Femur (tissue), 1 donor: ENCODE results near the gene FAR2.
"Not testable (repeated sequence)": the region's sequence is repeated elsewhere in the genome, so short reads cannot be mapped to it uniquely, and the experiment has no call there.

ENCODE experiments used
- DNase-seq: peaks from one replicate; pipeline ENCODE4 v3.0.0-alpha.2; 2017

Gene FAR2

DNA sequence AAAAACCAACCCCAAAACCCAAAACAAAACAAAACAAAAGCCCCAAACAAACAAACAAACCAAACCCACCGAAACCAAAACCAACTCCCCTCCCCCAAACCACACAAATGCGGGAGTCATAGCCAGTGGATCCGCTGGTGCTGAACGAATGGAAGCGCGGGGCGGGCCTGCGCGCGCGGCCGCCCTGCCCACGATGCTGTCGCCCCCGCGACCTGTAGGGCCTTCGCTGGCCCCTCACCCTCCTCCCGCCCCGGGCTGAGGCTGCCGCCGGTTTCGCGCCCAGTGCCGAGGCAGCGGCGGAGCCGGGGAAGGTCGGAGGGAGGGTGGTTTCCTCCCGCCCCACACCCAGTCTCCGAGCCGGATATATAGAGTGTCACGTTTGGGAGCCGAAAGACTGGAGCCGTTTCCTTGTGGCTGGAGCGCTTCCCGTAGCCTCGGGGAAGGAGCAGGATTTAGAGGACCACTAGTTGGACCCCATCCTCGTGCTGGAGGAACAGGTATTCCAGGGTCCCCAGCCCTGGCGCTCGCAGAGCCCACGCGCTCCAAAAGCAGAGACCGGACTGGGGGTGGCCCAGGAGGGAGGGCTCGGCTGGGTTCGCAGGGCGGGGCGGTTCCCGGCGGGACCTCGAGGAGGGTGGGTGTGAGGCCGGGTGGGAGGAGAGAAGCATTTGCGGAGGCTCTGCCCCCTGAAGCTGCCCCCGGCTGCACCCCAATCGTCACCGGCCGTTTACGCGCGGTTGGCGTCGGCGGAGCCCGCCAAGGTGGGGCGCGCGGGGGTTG lies at the start of gene FAR2:
TSS of gene FAR2 (plus strand) at position 368 of the 780 bp plus-strand sequence. CDS start 121,172 bp downstream, outside the sequence.
- peak; percentile 78 for DNase-seq

DNA sequence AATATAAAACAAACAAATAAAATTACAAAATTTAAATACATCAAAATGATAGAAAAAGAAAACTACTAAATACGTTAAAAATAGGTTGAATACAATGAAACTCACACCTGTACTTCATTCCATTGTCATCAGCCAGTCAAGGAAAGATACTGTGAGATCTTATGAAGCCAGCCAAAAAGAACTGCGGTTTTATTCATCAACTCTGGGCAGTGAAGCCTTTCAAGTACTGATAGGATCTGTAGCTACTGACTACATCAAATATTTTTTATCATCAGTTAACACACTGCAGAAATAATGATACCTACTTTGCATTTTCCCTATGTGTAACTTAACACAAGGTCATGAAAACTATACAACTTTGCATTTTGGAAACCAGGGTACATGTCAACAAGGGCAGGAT lies 46.3 kb upstream of the FAR2 start:
- DNase-seq, result no peak

DNA sequence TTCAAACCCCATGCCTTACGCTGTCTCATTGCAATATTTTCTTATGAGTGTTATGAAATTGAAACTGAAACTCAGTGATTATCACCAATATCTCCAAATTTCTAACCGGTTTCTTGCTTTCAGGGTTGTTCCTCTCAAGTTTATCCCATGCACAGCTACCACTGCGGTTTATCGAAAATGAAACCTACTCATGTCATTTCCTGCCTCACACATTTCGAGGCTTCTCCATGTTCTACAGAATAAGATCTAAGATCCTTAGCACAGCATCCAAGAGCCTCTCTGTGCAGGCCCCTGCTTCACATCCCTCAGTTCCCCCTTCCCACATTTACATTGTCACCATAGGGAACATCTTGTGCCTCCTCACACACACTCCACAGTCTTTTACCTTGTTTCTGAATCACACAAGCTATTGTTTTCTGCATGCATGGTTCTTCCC lies 45.5 kb upstream of the FAR2 start:
- no peak for DNase-seq

DNA sequence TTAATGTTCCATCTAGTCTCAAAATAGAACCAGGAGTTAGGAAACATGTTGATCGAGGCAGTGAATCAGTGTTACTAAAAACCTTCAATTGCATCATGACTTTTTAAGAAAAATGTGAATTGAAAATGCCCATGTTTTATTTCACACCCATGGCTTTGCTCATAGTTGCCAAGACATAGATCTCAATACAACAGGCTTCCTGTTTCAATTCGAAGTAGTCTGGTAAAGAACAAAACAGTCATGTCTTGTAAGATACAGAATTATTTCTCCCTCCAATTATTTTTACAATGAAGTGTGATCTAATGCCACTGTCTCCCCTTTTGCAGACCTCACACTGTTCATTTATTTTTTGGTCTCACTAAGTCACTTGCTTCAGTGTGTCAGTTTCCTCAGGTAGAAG lies 44.6 kb upstream of the FAR2 start:
- DNase-seq, result no peak

DNA sequence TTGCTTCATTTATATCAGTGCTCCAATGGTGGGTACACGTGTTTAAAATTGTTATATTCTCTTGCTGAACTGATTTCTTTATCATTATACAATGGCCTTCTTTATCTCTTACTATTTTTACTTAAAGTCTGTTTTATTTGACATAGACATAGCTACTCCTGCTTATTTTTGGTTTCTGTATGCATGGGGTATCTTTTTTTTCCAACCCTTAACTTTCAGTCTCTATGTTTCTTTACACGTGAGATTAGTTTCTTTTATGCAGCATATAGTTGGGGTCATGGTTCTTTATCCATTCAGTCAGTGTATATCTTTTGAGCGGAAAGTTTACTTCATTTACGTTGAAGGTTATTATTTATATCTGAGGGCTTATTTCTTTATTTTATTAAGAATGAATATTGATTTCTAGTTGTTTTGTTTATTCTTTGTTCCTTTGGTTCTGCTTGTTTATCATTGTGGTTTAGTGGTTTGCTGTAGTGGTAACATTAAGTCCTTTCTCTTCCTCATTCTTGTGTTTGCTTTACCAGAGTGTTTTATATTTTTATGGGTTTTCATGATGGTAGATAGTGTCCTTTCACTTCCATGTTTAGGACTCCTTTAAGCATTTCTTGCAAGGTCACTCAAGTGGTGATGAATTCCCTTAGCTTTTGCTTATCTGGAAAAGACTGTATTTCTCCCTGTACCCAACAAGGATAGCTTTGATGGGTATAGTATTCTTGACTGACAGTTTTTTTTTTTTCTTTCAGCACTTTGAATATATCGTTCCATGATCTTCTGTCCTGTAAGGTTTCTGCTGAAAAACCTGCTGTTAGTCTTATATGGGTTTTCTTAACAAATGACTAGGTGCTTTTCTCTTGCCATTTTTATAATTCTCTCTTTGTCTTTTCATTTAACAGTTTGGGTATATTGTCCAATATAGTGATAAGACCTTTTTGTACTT lies 38.3 kb upstream of the FAR2 start:
- no peak for DNase-seq

DNA sequence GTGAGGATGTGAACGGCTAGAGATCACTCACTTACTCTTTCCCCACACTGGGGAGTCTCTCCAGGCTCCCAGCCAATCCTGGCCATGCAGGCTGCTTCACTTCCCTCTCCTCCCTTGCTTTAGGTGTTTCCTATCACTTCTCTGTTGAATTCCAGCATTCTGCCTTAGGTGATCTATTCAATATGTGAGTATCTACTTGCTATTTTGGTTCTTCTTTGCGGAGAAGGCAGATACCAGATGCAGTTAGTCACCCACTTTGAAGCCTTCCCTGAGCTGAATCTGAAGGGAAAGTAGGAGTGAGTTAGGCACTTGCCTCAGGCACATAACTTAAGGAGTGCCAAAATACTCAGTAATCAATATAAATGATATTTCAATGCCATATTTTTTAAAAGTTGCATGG lies 36.0 kb upstream of the FAR2 start:
- DNase-seq, result no peak

DNA sequence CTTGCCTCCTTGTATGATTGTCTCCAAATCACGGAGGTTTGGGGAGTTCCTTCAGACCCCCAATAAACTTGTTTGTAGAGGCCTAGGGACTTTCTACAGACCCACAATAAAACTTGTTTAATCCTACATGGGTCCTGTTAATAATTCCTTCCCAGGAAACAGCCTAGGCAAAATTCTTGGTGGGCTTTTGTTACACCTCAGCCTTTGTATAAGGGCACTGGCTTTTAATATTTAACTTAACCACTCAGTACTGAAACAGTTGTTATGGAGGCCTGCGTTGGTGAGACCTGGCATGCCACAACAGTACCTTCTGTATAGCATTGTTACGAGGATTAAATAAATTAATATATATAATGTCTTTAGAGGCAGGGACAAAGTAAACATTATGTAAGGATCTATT lies 32.7 kb upstream of the FAR2 start:
- no peak for DNase-seq

DNA sequence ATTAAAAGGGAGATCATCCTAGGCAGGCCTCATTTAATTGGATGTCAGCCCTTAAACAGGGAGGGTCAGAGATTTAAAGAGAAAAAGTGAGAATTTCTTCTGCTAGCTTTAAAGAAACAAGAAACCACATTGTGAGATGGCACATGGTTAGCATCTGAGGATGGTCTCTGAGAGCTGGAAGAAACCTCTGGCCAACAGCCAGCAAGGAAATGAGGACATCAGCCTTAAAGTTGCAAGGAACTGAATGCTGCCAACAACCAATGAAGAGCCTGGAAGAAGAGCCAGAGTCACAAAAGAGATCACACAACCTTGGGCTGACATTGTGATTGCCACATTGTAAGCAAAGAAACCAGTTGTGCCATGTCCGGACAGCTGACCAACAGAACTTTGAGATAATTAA lies 17.5 kb upstream of the FAR2 start:
- DNase-seq, result peak; percentile 46

DNA sequence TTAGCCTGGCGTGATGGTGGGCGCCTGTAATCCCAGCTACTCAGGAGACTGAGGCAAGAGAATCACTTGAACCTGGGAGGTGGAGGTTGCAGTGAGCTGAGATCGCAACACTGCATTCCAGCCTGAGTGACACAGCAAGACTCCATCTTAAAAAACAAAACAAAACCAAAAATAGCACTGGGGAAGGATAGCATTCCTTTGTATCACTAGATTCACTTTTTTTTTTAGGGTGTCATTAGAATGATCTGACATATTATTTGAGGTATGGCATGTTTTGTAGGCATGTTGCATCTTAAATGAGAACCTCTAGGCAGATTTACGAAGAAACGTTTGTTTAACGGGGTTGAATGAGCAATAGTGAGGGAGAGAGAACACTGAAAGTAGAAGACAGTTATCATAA lies 16.8 kb upstream of the FAR2 start:
- DNase-seq, result no peak

DNA sequence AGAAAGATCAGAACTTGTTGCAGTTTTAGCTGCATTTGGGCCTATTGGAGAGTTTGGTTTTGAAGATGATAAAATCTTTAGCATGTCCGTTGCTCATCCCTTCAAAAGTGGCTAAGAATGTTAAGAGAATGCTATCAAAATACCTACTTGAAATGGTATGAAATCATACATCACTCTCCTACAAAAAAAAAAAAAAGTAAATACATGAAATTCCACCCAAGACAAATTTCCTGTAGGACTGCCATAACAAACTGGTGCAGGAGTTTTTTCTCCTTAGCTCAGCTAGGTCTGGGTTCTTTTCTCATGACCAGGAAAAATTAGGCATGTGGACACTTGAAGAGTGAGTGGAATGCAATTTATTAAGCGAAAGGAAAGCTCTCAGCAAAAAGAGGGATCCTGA lies 15.9 kb upstream of the FAR2 start:
- no peak for DNase-seq

DNA sequence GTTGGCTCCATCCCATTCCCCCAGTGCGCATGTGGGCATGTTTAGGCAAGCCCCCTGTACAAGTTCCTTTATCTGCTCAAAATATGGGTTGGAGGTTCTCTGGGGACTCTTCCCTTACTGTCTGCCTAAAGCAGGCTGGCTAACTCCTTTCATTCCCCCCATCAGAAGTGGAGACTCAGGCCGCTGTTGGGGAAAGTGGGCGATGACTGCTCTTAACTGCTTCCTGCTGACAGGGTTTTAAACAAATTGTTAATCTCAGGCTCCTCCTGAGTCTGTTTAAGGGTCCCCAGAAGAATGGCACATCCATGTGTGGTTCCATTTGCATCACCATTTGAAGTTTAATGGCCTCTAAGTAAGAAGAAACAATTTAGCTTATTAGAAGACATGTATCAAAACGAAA lies 15.4 kb upstream of the FAR2 start:
- DNase-seq, result no peak

DNA sequence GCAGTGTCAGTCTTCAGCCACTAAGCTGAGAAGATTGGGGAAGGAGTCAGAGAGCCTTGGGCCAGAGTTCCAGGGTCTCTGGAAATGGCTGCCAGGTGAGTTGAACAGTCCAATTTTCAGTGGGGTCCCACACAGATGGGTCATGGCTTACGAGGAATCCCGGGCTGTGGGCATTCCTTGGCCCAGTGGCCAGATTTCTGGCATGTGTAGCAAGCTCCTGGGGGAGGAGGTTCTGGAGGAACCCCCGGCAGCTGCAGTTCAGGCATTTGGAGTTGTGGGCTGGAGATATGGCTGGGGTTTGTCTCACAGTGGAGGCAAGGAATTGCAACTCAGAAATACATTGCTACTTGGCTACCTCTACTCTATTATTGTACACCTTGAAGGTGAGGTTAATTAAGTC lies 10.8 kb upstream of the FAR2 start:
- DNase-seq, result not testable (repeated sequence)

DNA sequence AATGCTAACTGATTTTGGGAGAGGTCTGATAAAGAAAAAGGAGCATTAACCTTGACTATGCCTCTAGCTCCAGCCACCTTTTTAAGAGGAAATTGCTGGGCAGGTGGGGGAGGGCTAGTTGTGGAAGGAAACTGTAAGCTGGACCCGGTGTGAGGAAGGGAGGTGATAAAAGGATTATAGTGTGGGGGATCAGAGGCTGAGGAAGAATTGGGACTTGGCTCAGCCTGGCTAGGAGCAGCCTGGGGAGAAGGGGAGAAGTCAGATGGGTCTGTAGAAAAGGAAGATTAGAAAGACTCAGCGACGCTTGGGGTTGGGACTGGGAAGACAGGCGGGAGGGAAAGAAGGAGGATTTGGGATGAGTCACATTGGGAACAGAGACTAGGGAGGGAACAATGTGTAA lies 10.2 kb upstream of the FAR2 start:
- DNase-seq, result not testable (repeated sequence)

DNA sequence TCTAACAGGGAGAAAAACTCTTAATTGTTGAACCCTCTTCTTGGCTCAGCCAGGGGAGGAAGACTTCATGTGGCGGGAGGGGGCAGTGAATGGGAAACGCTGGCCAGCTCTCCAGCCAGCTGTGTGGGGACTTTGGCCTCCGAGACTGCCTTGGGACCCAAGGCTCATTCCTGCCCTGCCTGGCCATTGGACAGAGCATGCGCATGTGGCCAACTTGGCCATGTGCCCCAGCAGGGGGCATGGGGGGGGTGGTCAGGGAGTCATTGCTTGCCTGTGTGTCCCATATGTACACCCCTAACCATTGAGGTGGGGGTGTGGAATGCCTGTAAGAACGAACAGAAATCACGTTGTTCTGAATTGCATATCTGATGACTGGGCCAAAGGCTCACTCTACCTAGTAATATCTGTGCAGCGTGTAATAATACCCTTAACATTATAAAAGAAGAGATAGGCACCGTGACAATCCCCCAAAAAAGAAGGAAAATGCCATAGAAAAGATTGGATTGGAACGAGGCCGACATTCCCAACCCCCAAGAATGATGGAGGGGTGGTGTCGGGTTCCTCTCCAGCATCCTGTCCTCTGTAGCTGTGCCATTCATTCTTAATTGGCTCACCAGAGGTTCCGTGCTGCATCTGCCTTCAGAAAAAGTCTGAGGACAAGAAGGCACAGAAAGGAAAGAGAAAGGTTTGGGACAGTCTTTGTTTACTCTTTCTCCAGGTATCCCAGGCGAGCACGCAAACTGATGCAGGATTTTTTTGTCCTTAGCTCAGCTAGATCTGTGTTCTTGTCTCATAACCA lies 3.5 kb upstream of the FAR2 start:
- DNase-seq, result no peak

DNA sequence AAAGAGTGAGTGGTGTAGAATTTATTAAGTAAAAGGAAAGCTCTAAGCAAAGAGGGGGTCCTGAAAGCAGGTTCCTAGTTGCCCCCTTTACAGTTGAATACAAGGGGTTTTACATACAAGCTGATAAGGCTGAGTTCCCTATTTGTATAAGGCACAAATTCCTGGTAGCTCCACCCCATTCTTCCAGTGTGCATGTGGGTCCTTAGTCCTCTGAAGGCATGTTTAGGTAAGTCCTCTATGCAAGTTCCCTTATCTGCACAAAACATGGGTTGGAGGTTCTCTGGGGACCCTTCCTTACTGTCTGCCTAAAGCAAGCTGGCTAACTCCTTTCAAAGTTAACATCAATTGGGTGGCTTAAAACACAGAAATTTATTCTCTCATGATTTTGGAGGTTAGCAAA lies 2.9 kb upstream of the FAR2 start:
- DNase-seq, result no peak

DNA sequence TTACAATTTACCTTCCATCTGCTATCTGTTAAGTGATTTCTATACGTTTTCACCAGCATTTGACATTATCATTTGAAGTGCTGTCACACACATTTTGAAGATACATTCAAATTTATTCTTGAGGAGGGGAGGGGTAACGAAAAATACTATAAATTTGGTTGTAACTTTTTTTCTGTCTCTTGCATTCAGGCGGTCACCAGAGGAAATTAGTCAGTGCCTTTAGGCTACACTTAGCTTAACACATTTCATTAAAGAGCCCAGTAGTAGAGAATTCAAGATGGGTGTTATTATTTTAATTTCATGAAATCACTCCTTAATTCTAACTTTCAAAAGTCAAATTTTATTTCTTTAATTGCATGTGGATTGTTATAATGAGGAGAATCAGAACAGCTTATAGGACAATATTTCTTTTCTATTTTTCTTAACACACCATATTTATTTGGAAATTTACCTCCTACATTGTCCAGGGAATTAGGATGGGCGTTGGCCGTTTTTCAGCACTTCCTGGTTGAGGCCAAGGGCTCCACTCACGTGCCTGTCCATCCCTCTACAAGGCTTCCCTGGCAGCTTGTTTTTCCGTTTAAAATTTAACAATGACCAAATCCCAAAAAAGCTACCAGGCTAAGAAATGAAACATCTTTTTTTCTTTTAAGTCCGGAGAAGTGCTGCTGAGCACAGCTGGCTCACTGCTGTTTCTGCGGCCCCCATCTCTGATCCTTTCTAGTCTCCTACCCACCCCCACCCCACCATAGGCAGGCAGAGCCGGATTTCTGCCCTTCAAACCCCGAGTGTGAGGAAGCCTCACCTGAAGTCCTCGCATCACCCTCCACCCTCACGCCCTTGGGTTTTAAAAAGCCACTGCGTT lies 1.1 kb upstream of the FAR2 start:
- DNase-seq, result peak; percentile 47

DNA sequence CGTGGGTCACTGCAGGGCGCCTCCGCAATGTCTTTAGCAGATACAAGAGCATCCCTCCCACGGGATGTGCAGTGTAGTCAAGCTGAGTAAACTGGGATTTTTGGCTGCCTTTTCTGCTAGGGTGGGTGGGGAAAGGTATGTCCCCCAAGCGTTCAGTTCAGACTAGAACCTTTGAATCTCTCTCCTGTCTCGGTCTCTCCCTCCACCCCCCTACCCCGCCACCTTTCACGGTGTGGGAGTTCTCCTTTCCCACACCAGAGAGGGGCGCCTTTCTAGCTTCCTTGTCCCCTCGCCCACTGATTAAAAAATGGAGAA lies 525 bp upstream of the FAR2 start:
- DNase-seq, result peak; percentile 37

DNA sequence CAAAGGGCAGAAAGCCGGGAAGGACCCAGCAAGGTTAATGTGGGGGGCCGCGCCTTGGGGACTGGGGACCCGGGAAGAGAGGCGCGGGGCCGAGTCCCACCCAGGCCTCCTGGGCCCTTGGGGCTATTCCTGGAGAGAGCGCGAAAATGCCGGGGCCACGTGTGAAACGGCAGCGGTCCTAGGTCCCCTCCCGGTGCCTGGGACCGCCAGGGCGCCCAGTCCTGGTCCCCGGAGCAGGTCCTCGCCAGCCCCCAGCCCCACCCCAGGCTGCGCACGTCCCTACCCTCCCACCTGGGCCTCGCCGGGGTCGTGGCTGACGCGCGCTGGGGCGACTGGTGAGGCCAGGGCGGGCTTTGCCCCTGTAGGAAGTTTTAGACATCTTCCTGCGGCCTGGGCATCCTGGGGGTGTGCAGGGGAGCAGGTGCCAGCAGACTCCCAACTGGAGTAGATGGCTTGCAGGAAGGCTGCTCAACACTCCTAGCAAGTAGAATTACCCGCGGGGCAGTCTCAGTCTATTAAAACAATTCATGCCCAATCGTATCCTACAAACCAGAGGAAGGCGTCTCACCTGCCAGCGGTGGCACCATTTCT lies 708 bp downstream of the FAR2 start:
- no peak for DNase-seq

DNA sequence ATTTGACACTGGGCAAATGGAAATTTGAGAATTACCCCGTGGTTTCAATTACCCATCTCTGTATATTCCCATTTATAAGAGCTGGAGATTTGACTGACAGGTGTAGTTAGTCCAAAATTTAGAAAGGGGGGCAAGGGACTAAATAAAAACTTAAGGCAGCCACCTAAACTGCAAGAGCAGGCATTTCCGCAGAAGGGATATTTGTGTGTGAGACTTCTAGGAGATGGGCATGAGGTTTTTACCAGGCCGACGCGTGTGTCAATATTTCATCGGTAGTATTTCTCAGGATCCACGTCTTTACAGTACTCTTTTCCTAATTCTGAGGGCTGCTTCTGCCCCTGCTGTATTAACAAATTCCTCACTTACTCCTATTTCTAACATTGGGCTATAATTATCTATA lies 1.4 kb downstream of the FAR2 start:
- no peak for DNase-seq

DNA sequence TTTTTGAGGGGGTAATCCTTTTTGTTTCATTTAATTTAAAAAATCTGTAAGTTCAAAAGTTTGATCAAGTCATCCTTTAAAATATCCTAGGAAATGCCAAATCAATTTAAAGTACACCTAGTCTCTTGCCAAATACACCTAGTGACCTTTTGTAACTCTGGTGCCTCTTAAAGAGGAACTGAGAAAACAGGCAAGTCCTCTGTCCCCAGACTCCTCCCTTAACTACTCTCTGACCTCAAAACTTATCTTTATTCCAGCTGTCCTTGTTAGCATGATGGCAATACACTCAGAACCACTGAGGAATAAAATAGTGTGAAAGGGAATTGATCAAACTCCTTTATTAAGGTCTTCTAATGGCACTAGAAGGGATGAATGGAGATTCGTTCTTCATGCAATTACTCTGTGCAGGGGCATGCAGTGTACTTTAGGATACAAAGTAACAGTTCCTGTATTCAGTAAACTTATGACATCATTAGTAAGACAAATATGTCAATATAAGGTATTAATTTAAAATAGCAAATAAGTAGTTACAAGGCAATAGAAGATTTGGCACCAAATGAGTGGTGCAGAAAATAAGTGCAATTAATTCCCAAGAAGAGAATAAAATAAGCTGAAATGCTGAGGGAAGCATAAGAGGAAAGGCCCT lies 3.3 kb downstream of the FAR2 start:
- no peak for DNase-seq

DNA sequence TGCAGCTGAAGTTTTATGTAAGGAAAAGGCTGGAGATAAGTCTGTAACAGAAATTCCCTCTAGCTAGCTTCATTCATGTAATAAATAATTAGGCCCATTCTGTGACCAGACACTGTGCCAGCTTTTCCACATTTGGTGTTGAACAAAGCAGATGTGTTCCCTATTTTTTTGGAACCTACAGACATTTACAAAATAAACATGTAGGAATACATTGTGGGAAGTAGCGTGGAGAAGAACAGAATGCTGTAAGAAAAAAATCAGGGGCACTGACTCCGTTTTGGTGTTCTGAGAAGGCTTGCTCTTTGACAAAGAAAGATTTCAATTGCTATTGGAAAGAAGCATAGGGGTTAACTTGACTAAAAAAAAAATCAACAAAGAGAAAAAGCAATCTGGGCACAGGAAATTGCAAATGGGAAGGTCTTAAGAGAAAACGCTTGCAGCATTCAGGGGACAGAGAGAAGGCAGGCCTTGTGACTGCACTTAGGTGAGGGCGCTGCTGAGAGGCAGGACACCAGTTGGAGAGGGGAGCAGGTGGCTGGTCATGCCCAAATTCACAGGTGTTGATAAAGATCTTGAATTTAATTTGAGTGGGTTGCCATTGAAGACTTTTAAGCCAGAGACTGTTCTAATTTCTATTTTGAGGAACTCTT lies 4.0 kb downstream of the FAR2 start:
- no peak for DNase-seq
